HS-5 (cell line): ENCODE measurements around the gene NFE2.

ENCODE experiments used
- DNase-seq: peaks from one replicate; pipeline ENCODE4 v3.0.0-alpha.2; 2012; ENCODE audit warnings: low read depth

NFE2 gene

DNA sequence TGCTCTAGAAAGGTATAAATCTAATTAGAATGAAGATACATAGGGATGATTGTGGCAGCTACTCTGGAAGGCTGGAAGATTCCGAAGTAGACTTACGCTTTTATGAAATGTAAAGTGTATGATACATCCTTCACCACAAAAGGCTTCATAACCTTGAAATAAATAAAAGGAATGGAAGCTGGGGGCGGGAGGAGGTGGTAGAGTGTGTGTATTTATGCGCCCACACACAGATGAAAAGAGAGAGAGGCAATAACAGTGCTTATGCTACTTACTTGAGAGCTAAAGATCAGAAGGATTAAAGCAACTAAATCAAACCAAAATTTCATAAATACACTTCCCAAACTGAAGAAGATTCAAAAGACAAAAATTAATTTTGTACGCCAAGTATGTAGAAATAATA, 51.3 kb downstream of the NFE2 start:
- no peak for DNase-seq

DNA sequence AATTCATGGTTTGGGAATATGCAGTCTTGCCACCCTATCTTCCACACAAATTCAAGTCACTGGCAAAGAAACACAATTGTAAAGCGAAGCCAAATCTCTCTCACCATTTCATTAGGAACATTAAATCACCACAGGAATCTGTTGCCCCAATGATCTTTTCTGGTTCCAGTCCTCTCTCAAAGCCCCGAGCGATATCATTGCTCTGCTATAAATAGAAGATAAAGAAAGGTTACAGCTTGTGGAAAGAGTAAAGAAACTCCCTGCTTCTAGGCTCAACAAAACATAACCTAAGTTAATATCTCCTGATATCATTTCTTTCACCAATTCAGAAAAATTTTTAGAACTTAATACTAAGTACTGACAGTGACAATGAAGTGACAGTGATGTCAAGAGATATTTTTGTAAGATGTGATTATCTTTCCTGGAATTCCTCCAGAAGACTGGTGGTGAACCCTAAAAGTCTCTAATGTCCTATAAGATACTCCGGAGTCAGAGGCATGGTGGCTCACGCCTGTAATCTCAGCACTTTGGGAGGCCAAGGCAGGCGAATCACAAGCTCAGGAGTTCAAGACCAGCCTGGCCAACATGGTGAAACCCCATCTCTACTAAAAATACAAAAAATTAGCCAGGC, 54.7 kb downstream of the NFE2 start:
- DNase-seq: no peak
